ENCODE results near the gene EPHA3. TPM values are rescaled to one million over a fixed set of nuclear protein-coding genes. Genes with fewer than 3 reads are reported as not detected.

The EPHA3 gene
- total RNA-seq, 4 donors from 2014 or later = 0.85 to 1.4 (median 0.96) TPM

GRCh38 chr3:89367166-89367565 is 259.7 kb downstream of the EPHA3 start:
- 54% methylated on average over 3 of the region's 3 CpGs for WGBS
- Histone ChIP-seq H3K4me3 (no peak overlapping the region), H3K27me3 (no peaks in the 10 kb centered on the region), H3K36me3 (no peaks in the 10 kb centered on the region), H3K4me1 (no peaks in the 10 kb centered on the region), H3K27ac (no peak overlapping the region), H3K9me3 (no peaks in the 10 kb centered on the region)
- TF ChIP-seq POLR2AphosphoS5 (IDR thresholded peaks at IDR 0.05) (no peak), CTCF (IDR thresholded peaks at IDR 0.05) (no peak), EP300 (IDR thresholded peaks at IDR 0.05) (no peak), POLR2A (IDR thresholded peaks at IDR 0.05) (no peak)
- no peak for DNase-seq (ENCODE audit: low spot score in 2 of 2)

GRCh38 chr3:89368846-89369245 is 261.4 kb downstream of the EPHA3 start:
- Histone ChIP-seq H3K9me3 (no peaks in the 10 kb centered on the region), H3K27me3 (no peaks in the 10 kb centered on the region), H3K4me1 (no peaks in the 10 kb centered on the region), H3K27ac (no peak overlapping the region), H3K36me3 (no peaks in the 10 kb centered on the region), H3K4me3 (no peak overlapping the region)
- no peak for DNase-seq (ENCODE audit: low spot score in 2 of 2)
- TF ChIP-seq POLR2A (IDR thresholded peaks at IDR 0.05) = no peak
- TF ChIP-seq EP300 (IDR thresholded peaks at IDR 0.05) = no peak
- TF ChIP-seq CTCF (IDR thresholded peaks at IDR 0.05) = no peak
- no peak for TF ChIP-seq POLR2AphosphoS5 (IDR thresholded peaks at IDR 0.05)
- WGBS = 94% methylated on average over 3 of the region's 3 CpGs

- H3K27me3 ChIP-seq = no peaks in the 10 kb centered on the region
- H3K36me3 ChIP-seq = no peaks in the 10 kb centered on the region
- no peak overlapping the region for H3K27ac ChIP-seq
- no peaks in the 10 kb centered on the region for H3K4me1 ChIP-seq
- no peak for DNase-seq (ENCODE audit: low spot score in 2 of 2)
- TF ChIP-seq CTCF (IDR thresholded peaks at IDR 0.05) = no peak
- TF ChIP-seq POLR2A (IDR thresholded peaks at IDR 0.05) = no peak
- no peak for TF ChIP-seq EP300 (IDR thresholded peaks at IDR 0.05)
- TF ChIP-seq POLR2AphosphoS5 (IDR thresholded peaks at IDR 0.05) = no peak
- H3K9me3 ChIP-seq = no peaks in the 10 kb centered on the region
- H3K4me3 ChIP-seq = no peak overlapping the region
- WGBS = 28% methylated on average over 1 of the region's 1 CpG
These were observed 265.0 kb downstream of the EPHA3 start for GRCh38 chr3:89372456-89372855.

- H3K4me1 ChIP-seq = no peaks in the 10 kb centered on the region
- H3K27ac ChIP-seq = no peak overlapping the region
- no peaks in the 10 kb centered on the region for H3K27me3 ChIP-seq
- H3K9me3 ChIP-seq = no peaks in the 10 kb centered on the region
- no peak for DNase-seq (ENCODE audit: low spot score in 2 of 2)
- no peaks in the 10 kb centered on the region for H3K36me3 ChIP-seq
- H3K4me3 ChIP-seq = no peak overlapping the region
- TF ChIP-seq CTCF (IDR thresholded peaks at IDR 0.05) (no peak), POLR2AphosphoS5 (IDR thresholded peaks at IDR 0.05) (no peak), EP300 (IDR thresholded peaks at IDR 0.05) (no peak), POLR2A (IDR thresholded peaks at IDR 0.05) (no peak)
These were observed 266.0 kb downstream of the EPHA3 start for GRCh38 chr3:89373434-89373833.

GRCh38 chr3:89375451-89375850 is 268.0 kb downstream of the EPHA3 start:
- Histone ChIP-seq H3K36me3 (no peaks in the 10 kb centered on the region), H3K4me1 (no peaks in the 10 kb centered on the region), H3K4me3 (no peak overlapping the region), H3K9me3 (no peaks in the 10 kb centered on the region), H3K27me3 (no peaks in the 10 kb centered on the region), H3K27ac (no peak overlapping the region)
- no peak for DNase-seq (ENCODE audit: low spot score in 2 of 2)
- 63% methylated on average over 1 of the region's 1 CpG for WGBS
- no peak for TF ChIP-seq POLR2AphosphoS5 (IDR thresholded peaks at IDR 0.05)
- no peak for TF ChIP-seq EP300 (IDR thresholded peaks at IDR 0.05)
- no peak for TF ChIP-seq CTCF (IDR thresholded peaks at IDR 0.05)
- no peak for TF ChIP-seq POLR2A (IDR thresholded peaks at IDR 0.05)

Data from suprapubic skin (tissue), 4 donors.